Left lung (tissue), 10 donors: ENCODE measurements around the gene CPT1A. TPM values are rescaled to one million over a fixed set of nuclear protein-coding genes. Genes with fewer than 3 reads are reported as not detected.

Experiments used
- ATAC-seq: fragments of 200-7000 bp; cut with Tn5 transposase; one replicate; pipeline ENCODE4 v1.9.1; 2020; ENCODE audit warnings: moderate library complexity
- DNase-seq, 4 donors: peaks; one replicate each; pipeline ENCODE4 v3.0.0-alpha.2; 2013 to 2020
- H3K27ac ChIP-seq, 2 donors: fragments of 200-600 bp; sonication (generic) in 1 of 2; one replicate each; pipeline versions ENCODE4 v1.5.0 to v1.8.0; 2020 to 2021
- H3K27me3 ChIP-seq, 2 donors: fragments of 200-600 bp; sonication (generic) in 1 of 2; one replicate each; pipeline versions ENCODE4 v1.5.0 to v1.8.0; 2020 to 2021
- H3K36me3 ChIP-seq, 2 donors: fragments of 200-600 bp; sonication (generic) in 1 of 2; one replicate each; pipeline versions ENCODE4 v1.5.0 to v1.8.0; 2020 to 2021
- H3K4me1 ChIP-seq, 2 donors: fragments of 200-600 bp; one replicate each; pipeline ENCODE4 v1.8.0; 2021
- H3K4me3 ChIP-seq, 2 donors: fragments of 200-600 bp; sonication (generic) in 1 of 2; one replicate each; pipeline versions ENCODE4 v1.5.0 to v1.8.0; 2020 to 2021; ENCODE audit warnings: mild to moderate bottlenecking in 1 of 2
- H3K9me3 ChIP-seq, 2 donors: fragments of 200-600 bp; sonication (generic) in 1 of 2; one replicate each; pipeline versions ENCODE4 v1.5.0 to v1.8.0; 2020 to 2021
- intact Hi-C, 2 donors: fragments of 100-400 bp; cut with DNase I; formaldehyde crosslinking; loops; one replicate each; pipeline versions ENCODE4 v1.11.2 to v1.14.2; 2022
- polyA plus RNA-seq, 6 donors: library from polyadenylated mRNA; unstranded; fragments of 120-200 nt; gene quantifications; one replicate each; pipeline ENCODE4 v1.2.1, GENCODE V29; 2013; ENCODE audit not compliant: insufficient read length in 6 of 6
- total RNA-seq, 2 donors: library from RNA; stranded (reverse); fragmentation: NEBNext Ultra II Directional; extraction: Animal tissue kit (Norgen Biotek cat#: 25700); gene quantifications; one replicate each; pipeline ENCODE4 v1.2.1, GENCODE V29; 2021
- TF ChIP-seq, protein P1 (sequence below), 2 donors: fragments of 200-600 bp; sonication (generic) in 1 of 2; IDR thresholded peaks; one replicate each; pipeline versions ENCODE4 v1.5.0 to v1.8.0; 2021; ENCODE audit warnings: antibody characterized with exemption in 2 of 2
- donor health status: DM: no; HTN: yes; CAD: no.
- donor health status: DM: no; HTN: no; CAD: no.

The CPT1A gene
- total and polyA plus RNA-seq, 8 donors = 25.7 to 83.9 (median 31.9) TPM

- H3K9me3 ChIP-seq = no peaks in the 10 kb centered on the region
- peaks cover 0 to 39% of the 10 kb centered on the region in 2 donors for H3K36me3 ChIP-seq
- TF ChIP-seq, protein P1, sequence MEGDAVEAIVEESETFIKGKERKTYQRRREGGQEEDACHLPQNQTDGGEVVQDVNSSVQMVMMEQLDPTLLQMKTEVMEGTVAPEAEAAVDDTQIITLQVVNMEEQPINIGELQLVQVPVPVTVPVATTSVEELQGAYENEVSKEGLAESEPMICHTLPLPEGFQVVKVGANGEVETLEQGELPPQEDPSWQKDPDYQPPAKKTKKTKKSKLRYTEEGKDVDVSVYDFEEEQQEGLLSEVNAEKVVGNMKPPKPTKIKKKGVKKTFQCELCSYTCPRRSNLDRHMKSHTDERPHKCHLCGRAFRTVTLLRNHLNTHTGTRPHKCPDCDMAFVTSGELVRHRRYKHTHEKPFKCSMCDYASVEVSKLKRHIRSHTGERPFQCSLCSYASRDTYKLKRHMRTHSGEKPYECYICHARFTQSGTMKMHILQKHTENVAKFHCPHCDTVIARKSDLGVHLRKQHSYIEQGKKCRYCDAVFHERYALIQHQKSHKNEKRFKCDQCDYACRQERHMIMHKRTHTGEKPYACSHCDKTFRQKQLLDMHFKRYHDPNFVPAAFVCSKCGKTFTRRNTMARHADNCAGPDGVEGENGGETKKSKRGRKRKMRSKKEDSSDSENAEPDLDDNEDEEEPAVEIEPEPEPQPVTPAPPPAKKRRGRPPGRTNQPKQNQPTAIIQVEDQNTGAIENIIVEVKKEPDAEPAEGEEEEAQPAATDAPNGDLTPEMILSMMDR (IDR thresholded peaks at IDR 0.05) = no peak
- peaks cover 0 to 13% of the 10 kb centered on the region in 2 donors for H3K4me1 ChIP-seq
- ATAC-seq (no peak), DNase-seq (no peak)
- H3K27ac ChIP-seq = no peak overlapping the region
- intact Hi-C loops = no loop called here
- no peak overlapping the region for H3K4me3 ChIP-seq
- H3K27me3 ChIP-seq = no peaks in the 10 kb centered on the region
These were observed 88.4 kb downstream of the CPT1A start for GRCh38 chr11:68753300-68753699.

DNA sequence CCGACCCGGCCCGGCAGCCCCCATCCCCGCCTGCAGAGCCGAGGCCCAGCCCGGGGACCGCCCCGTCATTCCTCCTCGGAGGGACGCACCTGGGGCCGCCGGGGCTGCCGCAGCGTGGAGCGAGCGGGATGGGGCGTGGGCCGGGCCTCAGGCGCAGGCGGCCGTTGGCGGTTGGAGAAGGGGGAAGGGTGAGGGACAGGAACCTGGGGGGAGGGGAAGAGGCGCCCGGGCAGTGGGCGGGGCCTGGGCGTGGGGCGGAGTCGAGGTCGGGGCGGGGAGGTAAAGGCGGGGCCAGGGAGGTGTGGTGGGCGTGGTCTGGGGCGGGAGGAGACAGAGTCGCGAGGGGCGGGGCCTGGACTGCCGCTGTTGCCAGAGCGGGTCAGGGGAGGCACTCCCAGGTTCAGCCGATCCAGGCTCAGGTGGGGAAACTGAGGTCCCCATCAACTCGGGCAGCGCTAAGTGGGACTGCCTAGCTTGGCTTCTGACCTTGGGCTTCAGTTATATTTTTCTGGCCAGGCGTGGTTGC, 90.3 kb downstream of the CPT1A start, which contains the start of gene TESMIN:
Gene TESMIN (minus strand): TSS at position 190 of the 526 bp plus-strand sequence. CDS start 860 bp downstream, outside the sequence.
- DNase-seq (peak; percentile 51 to 99 (median 88)), ATAC-seq (peak; percentile 100)
- Histone ChIP-seq H3K36me3 (peaks cover 0 to 20% of the 10 kb centered on the region in 2 donors), H3K27ac (no peak within 1 kb of the TSS), H3K4me1 (peaks cover 0 to 13% of the 10 kb centered on the region in 2 donors), H3K4me3 (peak within 1 kb of the TSS; percentile 29 to 49), H3K27me3 (no peaks in the 10 kb centered on the region), H3K9me3 (no peaks in the 10 kb centered on the region)
- TF ChIP-seq, protein P1 (IDR thresholded peaks at IDR 0.05) = no peak
- intact Hi-C loops = no loop called here

DNA sequence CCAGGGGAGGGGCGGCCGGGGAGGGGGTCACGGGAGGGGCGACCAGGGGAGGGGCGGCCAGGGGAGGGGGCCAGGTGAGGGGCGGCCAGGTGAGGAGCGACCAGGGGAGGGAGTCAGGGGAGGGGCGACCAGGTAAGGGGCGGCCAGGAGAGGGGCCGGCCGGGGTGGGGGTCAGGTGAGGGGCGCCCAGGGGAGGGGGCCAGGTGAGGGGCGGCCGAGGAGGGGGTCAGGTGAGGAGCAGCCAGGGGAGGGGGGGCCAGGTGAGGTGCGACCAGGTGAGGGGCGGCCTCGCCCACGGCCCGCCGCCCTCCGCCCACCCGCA, 90.8 kb downstream of the CPT1A start:
- intact Hi-C loops = no loop called here
- peaks cover 0 to 15% of the 10 kb centered on the region in 2 donors for H3K36me3 ChIP-seq
- H3K9me3 ChIP-seq = no peaks in the 10 kb centered on the region
- DNase-seq (no peak), ATAC-seq (no peak)
- peaks cover 0 to 13% of the 10 kb centered on the region in 2 donors for H3K4me1 ChIP-seq
- TF ChIP-seq, protein P1 (IDR thresholded peaks at IDR 0.05) = no peak
- H3K27me3 ChIP-seq = no peaks in the 10 kb centered on the region
- H3K27ac ChIP-seq = no peak overlapping the region
- peak overlapping the region; percentile 29 to 49 for H3K4me3 ChIP-seq

GRCh38 chr11:68750195-68751003, 91.3 kb downstream of the CPT1A start:
- H3K27ac ChIP-seq = no peak overlapping the region

More at GRCh38 chr11:68750195-68751003, 91.3 kb downstream of the CPT1A start:
- intact Hi-C loops = no loop called here
- TF ChIP-seq, protein P1 (IDR thresholded peaks at IDR 0.05) = no peak
- DNase-seq (peak in 1 of 4 donors; percentile 88), ATAC-seq (no peak)
- Histone ChIP-seq H3K4me3 (peak overlapping the region in 1 of 2 donors; percentile 49), H3K27me3 (no peaks in the 10 kb centered on the region), H3K9me3 (no peaks in the 10 kb centered on the region), H3K4me1 (peaks cover 0 to 13% of the 10 kb centered on the region in 2 donors), H3K36me3 (peaks cover 0 to 12% of the 10 kb centered on the region in 2 donors)
